ENCODE measurements around the gene KNCN. TPM values are rescaled to one million over a fixed set of nuclear protein-coding genes. Genes with fewer than 3 reads are reported as not detected.

KNCN gene
- total RNA-seq, 2 experiments from 2014 or later: not detected

DNA sequence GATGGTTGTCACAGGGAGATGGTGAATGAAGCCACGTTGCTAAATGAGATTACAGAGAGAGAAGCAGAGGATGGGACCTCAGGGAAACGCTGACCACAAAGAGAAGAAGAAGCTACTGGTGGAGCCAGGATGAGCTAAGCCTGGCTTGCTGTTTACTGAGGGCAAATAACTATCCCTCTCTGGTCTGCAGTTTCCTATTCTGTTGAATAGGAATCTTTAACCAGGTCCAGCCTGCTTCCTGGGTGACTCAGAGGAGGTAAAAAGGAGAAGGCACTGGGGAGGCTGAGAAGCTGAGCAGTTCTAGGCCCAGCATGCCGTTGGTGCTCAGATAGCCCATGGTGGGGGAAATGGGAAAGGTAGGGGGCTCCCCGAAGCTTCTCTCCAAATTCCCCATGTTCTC, 32.2 kb downstream of the KNCN start:
- ATAC-seq (ENCODE audit: poor library complexity): no peak

DNA sequence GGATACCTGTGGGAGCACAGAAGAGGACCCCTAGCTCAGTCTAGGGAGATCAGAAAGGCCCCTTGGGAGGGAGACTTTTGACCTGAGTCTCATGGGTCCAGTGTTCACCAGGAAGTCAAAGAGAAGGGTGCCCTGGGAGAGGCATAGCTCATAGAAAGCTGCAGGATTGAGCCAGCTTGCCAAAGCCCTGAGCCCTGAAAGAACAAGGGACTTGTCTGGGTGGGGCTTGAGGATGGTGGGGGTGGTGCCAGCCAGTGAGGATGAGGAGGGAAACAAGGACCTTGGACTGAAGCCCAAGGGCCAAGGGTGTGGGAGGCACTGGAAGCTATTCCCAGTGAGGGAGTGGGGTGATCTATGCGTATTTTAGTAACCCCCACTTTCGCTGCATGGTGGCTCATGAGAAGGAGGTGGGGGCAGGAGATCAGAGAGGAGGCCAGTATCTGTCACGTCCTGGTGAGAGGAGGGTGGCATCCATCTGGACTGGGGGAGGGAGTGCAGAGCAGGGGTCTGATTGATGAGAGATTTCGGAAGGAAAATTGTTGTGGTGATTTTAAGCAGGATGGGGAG, 33.4 kb downstream of the KNCN start:
- ATAC-seq (ENCODE audit: poor library complexity): no peak
- intact Hi-C loops (cut with DNase I, micrococcal nuclease): no loop called here
- ChIA-PET POLR2A (no interaction called here), CTCF (no interaction called here)
- H3K27me3 ChIP-seq (ENCODE audit: control insufficient read depth in 1 of 2, insufficient read depth in 2 of 2, low read length in 2 of 2): peaks cover 4 to 30% of the 10 kb centered on the region in 2 experiments
- Mint-ChIP-seq H3K36me3 (ENCODE audit: low read depth) (no peaks in the 10 kb centered on the region), H3K9me3 (no peaks in the 10 kb centered on the region), H3K4me1 (ENCODE audit: low read depth) (no peaks in the 10 kb centered on the region), H3K27me3 (peaks cover 41% of the 10 kb centered on the region), H3K27ac (no peak overlapping the region), H3K4me3 (no peak overlapping the region)
- TF ChIP-seq, protein P1, sequence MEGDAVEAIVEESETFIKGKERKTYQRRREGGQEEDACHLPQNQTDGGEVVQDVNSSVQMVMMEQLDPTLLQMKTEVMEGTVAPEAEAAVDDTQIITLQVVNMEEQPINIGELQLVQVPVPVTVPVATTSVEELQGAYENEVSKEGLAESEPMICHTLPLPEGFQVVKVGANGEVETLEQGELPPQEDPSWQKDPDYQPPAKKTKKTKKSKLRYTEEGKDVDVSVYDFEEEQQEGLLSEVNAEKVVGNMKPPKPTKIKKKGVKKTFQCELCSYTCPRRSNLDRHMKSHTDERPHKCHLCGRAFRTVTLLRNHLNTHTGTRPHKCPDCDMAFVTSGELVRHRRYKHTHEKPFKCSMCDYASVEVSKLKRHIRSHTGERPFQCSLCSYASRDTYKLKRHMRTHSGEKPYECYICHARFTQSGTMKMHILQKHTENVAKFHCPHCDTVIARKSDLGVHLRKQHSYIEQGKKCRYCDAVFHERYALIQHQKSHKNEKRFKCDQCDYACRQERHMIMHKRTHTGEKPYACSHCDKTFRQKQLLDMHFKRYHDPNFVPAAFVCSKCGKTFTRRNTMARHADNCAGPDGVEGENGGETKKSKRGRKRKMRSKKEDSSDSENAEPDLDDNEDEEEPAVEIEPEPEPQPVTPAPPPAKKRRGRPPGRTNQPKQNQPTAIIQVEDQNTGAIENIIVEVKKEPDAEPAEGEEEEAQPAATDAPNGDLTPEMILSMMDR (IDR thresholded peaks at IDR 0.05): no peak
- no peak overlapping the region for H3K4me3 ChIP-seq (ENCODE audit: low read length)
- peaks cover 7% of the 10 kb centered on the region for H3K4me1 ChIP-seq (ENCODE audit: insufficient read depth, low read length)
- DNase-seq: no peak
- no peaks in the 10 kb centered on the region for H3K36me3 ChIP-seq (ENCODE audit: insufficient read depth, low read length)
- no peaks in the 10 kb centered on the region for H3K9me3 ChIP-seq (ENCODE audit: control insufficient read depth in 1 of 2, insufficient read depth in 1 of 2, low read length in 2 of 2)
- H3K27ac ChIP-seq (ENCODE audit: low read depth in 1 of 2, low read length in 2 of 2): no peak overlapping the region

More for the DNA sequence above, 32.2 kb downstream of the KNCN start:
- no peaks in the 10 kb centered on the region for H3K9me3 Mint-ChIP-seq
- H3K27ac Mint-ChIP-seq: no peak overlapping the region
- no peaks in the 10 kb centered on the region for H3K36me3 Mint-ChIP-seq (ENCODE audit: low read depth)
- Histone ChIP-seq H3K9me3 (ENCODE audit: control insufficient read depth in 1 of 2, insufficient read depth in 1 of 2, low read length in 2 of 2) (no peaks in the 10 kb centered on the region), H3K4me1 (ENCODE audit: insufficient read depth, low read length) (peaks cover 7% of the 10 kb centered on the region), H3K27me3 (ENCODE audit: control insufficient read depth in 1 of 2, insufficient read depth in 2 of 2, low read length in 2 of 2) (peaks cover 0 to 24% of the 10 kb centered on the region in 2 experiments), H3K27ac (ENCODE audit: low read depth in 1 of 2, low read length in 2 of 2) (no peak overlapping the region), H3K4me3 (ENCODE audit: low read length) (no peak overlapping the region), H3K36me3 (ENCODE audit: insufficient read depth, low read length) (no peaks in the 10 kb centered on the region)
- peaks cover 41% of the 10 kb centered on the region for H3K27me3 Mint-ChIP-seq
- intact Hi-C loops (cut with DNase I, micrococcal nuclease): no loop called here
- H3K4me1 Mint-ChIP-seq (ENCODE audit: low read depth): no peaks in the 10 kb centered on the region
- ChIA-PET CTCF (no interaction called here), POLR2A (interaction anchor here (0.6 kb wide), 1 partner anchor 16 kb away, joined by 3 read pairs; no protein-coding TSS in a partner anchor)
- H3K4me3 Mint-ChIP-seq: no peak overlapping the region
- DNase-seq: no peak
- TF ChIP-seq, protein P1 (IDR thresholded peaks at IDR 0.05): no peak

DNA sequence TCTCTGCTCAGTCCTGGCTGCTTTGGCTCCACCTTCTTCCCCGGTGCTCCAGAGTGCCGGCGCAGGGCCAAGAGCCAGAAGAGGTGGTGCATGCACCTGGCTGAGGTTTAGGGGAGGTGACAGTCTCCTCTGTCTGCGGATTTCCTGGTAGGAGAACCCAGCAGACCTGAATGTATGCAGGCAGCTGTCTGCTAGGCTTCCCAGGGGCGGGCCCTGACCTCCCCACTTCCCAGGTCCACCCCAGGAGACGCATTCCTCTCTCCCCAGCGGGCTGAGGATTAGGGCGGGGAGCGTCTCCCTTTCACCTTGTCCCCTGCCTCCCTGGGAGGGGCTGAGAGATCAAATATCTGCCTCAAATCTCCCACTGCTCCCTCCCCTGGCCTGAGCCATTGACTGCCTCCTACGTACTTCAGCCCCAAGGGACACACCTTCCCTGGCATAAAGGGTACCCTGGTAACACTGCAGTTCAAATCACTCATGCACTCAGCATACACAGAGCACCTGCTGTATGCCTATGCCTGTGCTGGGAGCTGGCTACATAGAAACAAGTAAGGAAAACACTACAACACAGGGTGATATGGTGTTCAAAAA, 34.3 kb downstream of the KNCN start:
- TF ChIP-seq, protein P1 (IDR thresholded peaks at IDR 0.05): no peak
- no peaks in the 10 kb centered on the region for H3K9me3 Mint-ChIP-seq
- ChIA-PET CTCF (no interaction called here), POLR2A (no interaction called here)
- ATAC-seq (ENCODE audit: poor library complexity) (no peak), DNase-seq (no peak)
- H3K27ac ChIP-seq (ENCODE audit: low read depth in 1 of 2, low read length in 2 of 2): no peak overlapping the region
- H3K4me1 ChIP-seq (ENCODE audit: insufficient read depth, low read length): peaks cover 2% of the 10 kb centered on the region
- H3K4me3 ChIP-seq (ENCODE audit: low read length): no peak overlapping the region
- no peaks in the 10 kb centered on the region for H3K36me3 Mint-ChIP-seq (ENCODE audit: low read depth)
- H3K4me3 Mint-ChIP-seq: no peak overlapping the region
- no peaks in the 10 kb centered on the region for H3K36me3 ChIP-seq (ENCODE audit: insufficient read depth, low read length)
- no peaks in the 10 kb centered on the region for H3K4me1 Mint-ChIP-seq (ENCODE audit: low read depth)
- H3K27me3 ChIP-seq (ENCODE audit: control insufficient read depth in 1 of 2, insufficient read depth in 2 of 2, low read length in 2 of 2): peaks cover 7 to 30% of the 10 kb centered on the region in 2 experiments
- no peak overlapping the region for H3K27ac Mint-ChIP-seq
- H3K9me3 ChIP-seq (ENCODE audit: control insufficient read depth in 1 of 2, insufficient read depth in 1 of 2, low read length in 2 of 2): no peaks in the 10 kb centered on the region
- intact Hi-C loops (cut with DNase I, micrococcal nuclease): no loop called here
- H3K27me3 Mint-ChIP-seq: peaks cover 50% of the 10 kb centered on the region
